Activated CD4-positive, alpha-beta memory T cell treated with anti-CD3 and anti-CD28 coated beads for 36 hours (primary cell): ENCODE measurements around the gene CACNA1C. TPM values are rescaled to one million over a fixed set of nuclear protein-coding genes. Genes with fewer than 3 reads are reported as not detected.
A peak's percentile ranks its signal among the peaks of the same experiment; 100 is the strongest.

ENCODE experiments used
- CTCF ChIA-PET: fragments of 350-600 bp; sonication (Branson Sonifier 250); formaldehyde crosslinking; loops from one replicate; lab custom pipeline; 2021; ENCODE audit warnings: antibody characterized with exemption, inconsistent platforms; lab: Charles Lee
- POLR2A ChIA-PET: fragments of 350-600 bp; sonication (Branson Sonifier 250); formaldehyde crosslinking; loops from one replicate; lab custom pipeline; 2021; ENCODE audit warnings: antibody characterized with exemption; lab: Charles Lee
- DNase-seq: peaks from one replicate; pipeline ENCODE4 v3.0.0-alpha.2; 2020
- H3K27ac Mint-ChIP-seq: one replicate; pipeline ENCODE4 v1.8.0; 2021; ENCODE audit warnings: mixed read lengths
- H3K27me3 Mint-ChIP-seq: one replicate; pipeline ENCODE4 v1.8.0; 2021; ENCODE audit warnings: mixed read lengths
- H3K36me3 Mint-ChIP-seq: one replicate; pipeline ENCODE4 v1.8.0; 2021; ENCODE audit warnings: mixed read lengths
- H3K4me1 Mint-ChIP-seq: one replicate; pipeline ENCODE4 v1.8.0; 2021; ENCODE audit warnings: low read depth, mixed read lengths
- H3K4me3 Mint-ChIP-seq: one replicate; pipeline ENCODE4 v1.8.0; 2021; ENCODE audit warnings: mild to moderate bottlenecking, mixed read lengths
- H3K9me3 Mint-ChIP-seq: one replicate; pipeline ENCODE4 v1.8.0; 2021; ENCODE audit warnings: mixed read lengths
- intact Hi-C: fragments of 100-400 bp; cut with micrococcal nuclease; formaldehyde crosslinking; loops from one replicate; pipeline ENCODE4 v1.15.1; 2023
- total RNA-seq, 2 experiments: library from RNA; stranded (reverse); gene quantifications; one replicate each; pipeline ENCODE4 v1.2.3, GENCODE V29; 2021

Gene CACNA1C
- total RNA-seq, 2 experiments from 2014 or later, result 0.07 to 0.12 TPM

DNA sequence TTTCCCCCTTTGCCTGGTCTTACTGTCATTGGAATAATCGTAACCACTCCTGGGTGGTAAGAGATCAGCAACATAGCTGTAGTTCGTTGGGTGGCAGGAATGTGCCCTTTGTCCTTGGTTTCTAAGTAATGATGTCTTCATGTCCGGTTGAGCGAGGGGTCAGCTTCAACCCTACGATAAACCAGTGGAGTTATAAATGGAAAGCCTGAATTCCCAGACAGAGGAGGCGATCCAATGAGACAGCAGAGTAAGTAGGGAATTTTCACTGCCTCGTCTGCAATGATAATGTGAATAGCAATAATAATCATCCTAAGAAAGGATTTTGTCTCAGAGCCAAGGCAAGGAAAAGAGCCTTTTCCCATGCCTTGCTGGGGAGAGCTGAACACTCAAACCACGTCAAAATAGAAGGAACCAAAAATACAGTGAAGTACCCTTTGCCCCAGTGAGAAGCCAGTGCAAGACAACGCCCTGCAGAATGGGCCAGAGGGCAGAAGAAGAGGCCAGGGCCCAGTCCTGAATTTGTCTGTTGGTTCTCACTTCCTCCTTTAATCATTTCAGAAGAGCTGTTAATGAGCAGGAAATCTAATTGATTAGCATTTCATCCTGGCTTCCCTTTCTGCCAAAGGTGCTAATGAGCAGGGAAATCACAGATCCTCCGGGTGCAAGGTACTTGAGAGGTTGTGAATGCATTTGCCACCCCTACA, 330.7 kb downstream of the CACNA1C start:
- H3K27me3 Mint-ChIP-seq, result peaks cover 22% of the 10 kb centered on the region
- intact Hi-C loops, result no loop called here
- no peak for DNase-seq
- no peak overlapping the region for H3K27ac Mint-ChIP-seq
- CTCF ChIA-PET, result interaction anchor here (0.7 to 1.0 kb wide), 2 partner anchors 9 to 199 kb away, joined by 3 to 4 read pairs; no protein-coding TSS in a partner anchor
- H3K4me3 Mint-ChIP-seq, result no peak overlapping the region
- no peaks in the 10 kb centered on the region for H3K9me3 Mint-ChIP-seq
- no peaks in the 10 kb centered on the region for H3K4me1 Mint-ChIP-seq
- no peaks in the 10 kb centered on the region for H3K36me3 Mint-ChIP-seq
- POLR2A ChIA-PET, result no interaction called here

DNA sequence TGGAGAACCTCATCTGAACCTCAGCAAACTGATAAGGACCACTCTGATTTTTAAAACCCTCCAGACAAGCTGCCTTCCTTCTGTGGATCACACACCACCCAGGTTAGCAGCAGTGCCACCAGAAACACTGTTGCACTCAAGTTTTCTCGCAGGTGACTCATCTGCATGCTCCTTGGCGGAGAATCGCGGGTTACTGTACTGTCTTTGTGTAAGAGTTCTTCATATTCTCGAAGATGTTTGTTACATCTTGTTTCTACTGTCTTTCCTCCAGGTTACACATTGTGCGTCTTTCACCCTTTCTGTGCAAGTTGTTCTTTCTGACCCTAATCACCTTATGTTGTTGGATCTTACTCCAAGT, 331.2 kb downstream of the CACNA1C start:
- H3K27ac Mint-ChIP-seq, result no peak overlapping the region
- peaks cover 20% of the 10 kb centered on the region for H3K27me3 Mint-ChIP-seq
- no peaks in the 10 kb centered on the region for H3K36me3 Mint-ChIP-seq
- ChIA-PET POLR2A (no interaction called here), CTCF (no interaction called here)
- intact Hi-C loops, result no loop called here
- DNase-seq, result no peak
- H3K4me3 Mint-ChIP-seq, result no peak overlapping the region
- H3K9me3 Mint-ChIP-seq, result no peaks in the 10 kb centered on the region
- no peaks in the 10 kb centered on the region for H3K4me1 Mint-ChIP-seq

DNA sequence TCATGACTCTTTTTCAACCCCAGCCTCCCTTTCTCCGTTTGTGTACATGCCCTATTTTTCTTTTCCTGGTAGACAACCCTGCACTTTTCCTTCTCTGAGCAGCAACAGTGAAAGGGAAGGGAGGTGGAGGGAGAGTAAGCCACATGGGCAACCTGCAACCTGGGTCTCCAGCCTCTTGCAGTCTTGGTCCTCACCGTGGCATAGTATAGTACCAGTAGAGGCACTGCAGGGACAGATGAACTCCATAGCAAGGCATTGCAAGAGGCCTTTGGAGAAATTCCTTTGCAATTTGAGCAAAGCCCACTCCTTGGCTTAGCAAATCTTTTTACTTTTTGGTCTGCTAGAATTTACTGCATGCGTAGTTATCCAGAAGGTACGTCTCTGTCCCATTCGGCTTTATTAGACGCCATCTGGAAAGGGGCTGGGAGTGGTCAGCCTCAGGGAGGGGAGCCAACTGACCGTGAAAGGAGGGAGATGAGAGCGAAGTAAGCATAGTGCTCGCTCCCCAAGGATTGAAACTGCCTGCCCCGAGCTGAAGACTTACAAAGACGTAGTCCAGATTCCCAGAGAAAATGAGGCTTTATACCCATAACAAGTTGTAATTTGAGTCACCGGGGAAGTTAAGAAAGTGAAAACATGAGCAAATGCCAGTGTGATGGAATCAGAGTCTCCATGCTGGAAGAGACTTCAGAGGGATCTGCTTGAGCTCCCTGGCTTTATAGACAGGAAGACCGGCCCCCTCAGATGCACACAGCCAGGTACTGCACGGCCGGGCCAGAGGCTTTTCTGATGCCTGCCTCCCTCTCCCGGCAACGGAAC, 332.0 kb downstream of the CACNA1C start:
- ChIA-PET POLR2A (no interaction called here), CTCF (no interaction called here)
- Mint-ChIP-seq H3K27ac (no peak overlapping the region), H3K9me3 (no peaks in the 10 kb centered on the region), H3K4me1 (no peaks in the 10 kb centered on the region), H3K36me3 (no peaks in the 10 kb centered on the region), H3K4me3 (no peak overlapping the region), H3K27me3 (peaks cover 23% of the 10 kb centered on the region)
- intact Hi-C loops, result loop anchor here (5.0 kb wide), 2 partner anchors 198 to 308 kb away; no protein-coding TSS in a partner anchor
- DNase-seq, result no peak

DNA sequence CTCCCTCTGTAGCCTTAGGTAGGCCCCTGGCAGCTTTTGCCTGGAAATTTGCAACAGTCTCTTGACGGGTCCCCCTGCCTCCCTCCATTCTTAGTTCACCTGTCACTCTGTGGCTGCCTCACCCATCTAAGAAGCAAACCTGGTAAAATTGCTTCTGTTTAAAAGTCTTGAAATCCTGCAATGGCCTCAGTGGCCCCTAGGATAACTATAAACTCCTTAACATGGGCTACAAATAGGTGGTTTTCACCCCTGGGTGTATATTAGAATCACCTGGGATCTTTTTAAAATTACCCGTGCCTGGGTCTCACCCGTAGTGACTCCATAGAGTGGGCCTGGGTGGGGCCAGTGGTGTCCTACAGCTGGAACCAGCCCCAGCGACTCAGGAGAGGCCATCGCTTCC, 332.7 kb downstream of the CACNA1C start:
- Mint-ChIP-seq H3K27ac (no peak overlapping the region), H3K9me3 (no peaks in the 10 kb centered on the region), H3K36me3 (no peaks in the 10 kb centered on the region), H3K4me1 (no peaks in the 10 kb centered on the region), H3K4me3 (no peak overlapping the region), H3K27me3 (peaks cover 23% of the 10 kb centered on the region)
- intact Hi-C loops, result loop anchor here (5.0 kb wide), 2 partner anchors 197 to 307 kb away; no protein-coding TSS in a partner anchor
- DNase-seq, result no peak
- POLR2A ChIA-PET, result no interaction called here
- CTCF ChIA-PET, result no interaction called here

DNA sequence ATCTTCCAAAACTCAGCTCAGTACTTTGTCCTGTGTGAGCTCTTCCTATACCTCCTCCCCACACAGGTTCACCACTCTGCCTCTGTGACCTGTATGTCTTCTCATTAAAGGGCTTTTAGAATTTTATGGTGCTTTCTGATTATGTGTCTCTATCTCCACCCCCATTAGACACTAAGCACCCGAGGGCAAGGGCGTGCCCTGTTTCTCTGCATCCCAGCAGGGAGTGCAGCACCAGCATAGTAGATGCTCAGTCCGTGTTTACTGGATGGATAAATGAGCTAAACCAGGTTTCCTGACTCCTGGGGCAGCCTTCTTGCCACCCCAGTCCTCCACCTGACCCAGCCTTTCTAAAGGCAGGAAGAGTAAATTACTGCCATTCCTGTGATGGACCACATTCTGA, 333.8 kb downstream of the CACNA1C start:
- Mint-ChIP-seq H3K36me3 (no peaks in the 10 kb centered on the region), H3K4me3 (no peak overlapping the region), H3K27me3 (peaks cover 23% of the 10 kb centered on the region), H3K9me3 (no peaks in the 10 kb centered on the region), H3K27ac (no peak overlapping the region), H3K4me1 (no peaks in the 10 kb centered on the region)
- intact Hi-C loops, result loop anchor here (5.0 kb wide), 2 partner anchors 196 to 306 kb away; no protein-coding TSS in a partner anchor
- POLR2A ChIA-PET, result no interaction called here
- CTCF ChIA-PET, result interaction anchor here (1.0 to 1.3 kb wide), 2 partner anchors 15 to 197 kb away, joined by 3 read pairs; no protein-coding TSS in a partner anchor
- DNase-seq, result no peak

DNA sequence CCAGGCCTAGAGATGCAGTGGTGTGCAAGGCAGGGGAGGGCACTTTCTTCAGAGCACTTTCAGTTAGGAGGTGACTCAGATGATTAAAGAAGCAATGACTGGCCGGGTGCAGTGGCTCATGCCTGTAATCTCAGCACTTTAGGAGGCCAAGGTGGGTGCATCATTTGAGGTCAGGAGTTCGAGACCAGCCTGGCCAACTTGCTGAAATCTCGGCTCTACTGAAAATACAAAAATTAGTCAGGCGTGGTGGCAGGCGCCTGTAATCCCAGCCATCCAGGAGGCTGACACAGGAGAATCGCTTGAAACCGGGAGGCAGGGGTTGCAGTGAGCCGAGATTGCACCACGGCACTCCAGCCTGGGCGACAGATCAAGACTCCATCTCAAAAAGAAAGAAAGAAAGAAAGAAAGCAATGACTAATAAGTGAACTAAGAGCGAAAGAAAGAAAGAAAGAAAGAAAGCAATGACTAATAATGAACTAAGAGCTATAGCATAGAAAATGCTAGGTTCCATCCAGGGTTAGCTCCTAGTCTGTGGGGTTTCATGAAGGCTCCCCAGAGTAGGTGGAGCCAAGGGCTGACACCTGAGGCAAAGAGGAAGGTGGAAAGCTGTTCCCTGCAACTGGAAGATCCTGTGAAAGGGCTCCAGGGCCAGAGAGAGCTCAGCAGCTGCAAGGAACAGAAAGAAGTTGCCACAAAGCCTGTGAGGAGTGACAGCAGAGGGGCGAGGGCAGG, 334.5 kb downstream of the CACNA1C start:
- Mint-ChIP-seq H3K9me3 (no peaks in the 10 kb centered on the region), H3K27ac (no peak overlapping the region), H3K4me1 (no peaks in the 10 kb centered on the region), H3K4me3 (no peak overlapping the region), H3K27me3 (peaks cover 23% of the 10 kb centered on the region), H3K36me3 (no peaks in the 10 kb centered on the region)
- CTCF ChIA-PET, result interaction anchor here (1.0 to 1.3 kb wide), 2 partner anchors 14 to 196 kb away, joined by 3 read pairs; no protein-coding TSS in a partner anchor
- POLR2A ChIA-PET, result no interaction called here
- intact Hi-C loops, result loop anchor here (1.0 to 5.0 kb wide), 3 partner anchors 29 to 305 kb away; no protein-coding TSS in a partner anchor
- DNase-seq, result peak; percentile 75

DNA sequence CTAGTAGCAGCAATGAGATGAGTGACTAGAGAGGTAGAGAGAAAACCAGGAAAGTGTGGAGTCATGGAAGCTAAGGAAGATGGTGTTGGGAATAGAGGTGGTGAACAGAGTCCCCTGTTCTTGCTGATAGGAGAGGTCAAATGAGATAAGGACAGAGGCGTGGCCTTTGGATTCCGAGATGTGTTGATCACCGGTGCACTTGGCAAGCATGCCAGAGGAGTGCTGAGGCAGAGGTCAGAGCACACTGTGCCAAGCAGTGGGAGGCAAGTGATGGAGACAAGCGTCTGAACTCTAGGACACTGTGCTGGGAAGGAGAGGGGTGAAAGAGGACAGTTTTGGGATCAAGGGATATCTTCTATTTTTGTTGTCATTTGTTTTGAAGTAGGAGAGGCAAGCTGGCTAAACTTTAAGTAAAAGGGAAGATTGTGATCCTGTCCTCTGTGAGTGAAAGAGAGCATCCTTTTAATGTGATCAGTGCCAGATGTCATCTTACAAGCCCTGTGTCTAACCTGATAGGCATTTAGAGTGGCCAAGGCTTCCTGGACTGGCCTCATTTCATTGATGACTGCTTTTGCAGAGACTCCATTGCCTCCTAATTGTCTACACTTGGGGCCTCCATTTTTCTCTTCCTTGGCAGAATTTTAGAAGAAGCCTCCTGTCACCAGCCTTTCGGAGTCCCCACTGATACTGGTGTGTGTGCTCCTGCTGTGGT, 336.4 kb downstream of the CACNA1C start:
- Mint-ChIP-seq H3K9me3 (no peaks in the 10 kb centered on the region), H3K4me3 (no peak overlapping the region), H3K27me3 (peaks cover 13% of the 10 kb centered on the region), H3K36me3 (no peaks in the 10 kb centered on the region), H3K27ac (no peak overlapping the region), H3K4me1 (no peaks in the 10 kb centered on the region)
- intact Hi-C loops, result loop anchor here (5.0 kb wide), 2 partner anchors 193 to 303 kb away; no protein-coding TSS in a partner anchor
- DNase-seq, result no peak
- POLR2A ChIA-PET, result no interaction called here
- CTCF ChIA-PET, result no interaction called here

DNA sequence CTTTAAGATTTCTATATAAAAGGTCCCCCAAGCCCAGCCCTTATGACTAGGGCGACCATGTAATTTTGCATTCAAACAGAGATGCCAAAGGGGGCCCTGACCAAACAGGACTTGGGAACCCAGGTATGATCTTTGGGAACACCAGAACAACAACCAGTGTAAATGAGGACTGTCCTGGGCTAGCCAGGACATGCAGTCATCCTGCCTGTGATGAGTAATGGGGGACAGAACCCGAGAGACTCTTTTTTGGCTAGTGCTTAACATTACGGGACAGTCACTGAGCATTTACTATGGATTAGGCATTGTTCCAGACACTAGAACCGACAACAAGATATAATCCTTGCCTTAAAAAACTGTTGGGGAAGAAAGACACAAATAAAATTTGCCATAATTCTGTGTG, 337.3 kb downstream of the CACNA1C start:
- Mint-ChIP-seq H3K27me3 (peaks cover 6% of the 10 kb centered on the region), H3K4me1 (no peaks in the 10 kb centered on the region), H3K9me3 (no peaks in the 10 kb centered on the region), H3K36me3 (no peaks in the 10 kb centered on the region), H3K4me3 (no peak overlapping the region), H3K27ac (no peak overlapping the region)
- DNase-seq, result no peak
- intact Hi-C loops, result no loop called here
- ChIA-PET POLR2A (no interaction called here), CTCF (no interaction called here)

DNA sequence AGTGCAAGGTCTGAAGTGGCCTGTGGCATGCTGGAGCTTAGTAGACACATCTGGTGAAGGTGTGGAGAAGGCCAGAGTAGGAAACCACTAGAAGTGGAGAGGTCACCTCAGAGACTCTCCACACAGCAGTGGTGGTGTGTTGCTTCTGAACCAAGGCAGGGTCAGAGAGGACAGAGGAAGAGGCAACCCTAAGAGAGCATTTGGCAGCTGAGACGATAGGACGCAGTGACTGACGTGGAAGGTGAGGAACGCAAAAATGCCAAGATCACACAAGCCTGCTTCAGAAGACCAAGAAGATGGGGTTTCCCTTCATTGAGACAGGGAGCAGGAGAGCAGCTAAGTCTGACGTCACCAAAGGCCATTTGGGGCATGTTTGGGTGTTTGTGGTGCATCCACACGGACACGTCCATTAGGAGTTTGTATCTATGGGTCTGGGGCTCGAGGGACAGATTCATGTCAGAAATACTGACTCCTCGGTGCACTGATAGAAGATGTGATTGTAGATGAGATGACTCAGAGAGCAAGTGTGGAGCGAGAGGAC, 338.1 kb downstream of the CACNA1C start:
- Mint-ChIP-seq H3K27ac (no peak overlapping the region), H3K4me1 (no peaks in the 10 kb centered on the region), H3K4me3 (no peak overlapping the region), H3K36me3 (no peaks in the 10 kb centered on the region), H3K27me3 (peaks cover 3% of the 10 kb centered on the region), H3K9me3 (no peaks in the 10 kb centered on the region)
- DNase-seq, result no peak
- POLR2A ChIA-PET, result no interaction called here
- CTCF ChIA-PET, result no interaction called here
- intact Hi-C loops, result no loop called here

DNA sequence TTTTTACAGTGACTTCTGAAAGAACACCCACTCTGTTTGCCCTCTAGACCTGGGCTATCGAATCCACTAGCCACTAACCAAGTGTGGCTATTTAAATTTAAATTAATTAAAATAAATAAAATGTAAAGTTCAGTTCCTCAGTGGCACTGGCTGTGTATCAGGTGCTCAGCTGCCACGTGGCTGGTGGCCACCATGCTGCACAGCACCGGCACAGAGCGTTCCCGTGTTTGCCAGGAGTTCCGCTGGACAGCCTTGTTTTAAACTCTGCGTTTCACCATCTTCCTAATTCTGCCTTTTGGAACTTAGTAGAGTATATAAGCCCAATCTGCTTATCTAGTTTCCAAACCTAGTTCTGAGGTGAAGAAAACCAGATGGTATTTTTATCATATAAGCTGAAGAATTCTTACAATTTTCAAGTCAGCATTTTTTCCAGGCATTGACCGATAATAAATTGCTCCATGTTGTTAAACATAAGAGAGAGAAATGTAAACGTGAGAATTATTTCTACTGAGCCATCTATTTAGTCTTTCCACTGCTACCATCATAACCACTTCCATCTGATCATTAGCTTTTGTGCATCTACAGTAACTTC, 339.0 kb downstream of the CACNA1C start:
- no peaks in the 10 kb centered on the region for H3K4me1 Mint-ChIP-seq
- ChIA-PET CTCF (interaction anchor here (0.9 to 1.1 kb wide), 2 partner anchors 9 to 10 kb away, joined by 4 to 5 read pairs; no protein-coding TSS in a partner anchor), POLR2A (no interaction called here)
- no peak overlapping the region for H3K4me3 Mint-ChIP-seq
- intact Hi-C loops, result no loop called here
- H3K27me3 Mint-ChIP-seq, result peaks cover 3% of the 10 kb centered on the region
- no peak for DNase-seq
- H3K27ac Mint-ChIP-seq, result no peak overlapping the region
- H3K36me3 Mint-ChIP-seq, result no peaks in the 10 kb centered on the region
- no peaks in the 10 kb centered on the region for H3K9me3 Mint-ChIP-seq

DNA sequence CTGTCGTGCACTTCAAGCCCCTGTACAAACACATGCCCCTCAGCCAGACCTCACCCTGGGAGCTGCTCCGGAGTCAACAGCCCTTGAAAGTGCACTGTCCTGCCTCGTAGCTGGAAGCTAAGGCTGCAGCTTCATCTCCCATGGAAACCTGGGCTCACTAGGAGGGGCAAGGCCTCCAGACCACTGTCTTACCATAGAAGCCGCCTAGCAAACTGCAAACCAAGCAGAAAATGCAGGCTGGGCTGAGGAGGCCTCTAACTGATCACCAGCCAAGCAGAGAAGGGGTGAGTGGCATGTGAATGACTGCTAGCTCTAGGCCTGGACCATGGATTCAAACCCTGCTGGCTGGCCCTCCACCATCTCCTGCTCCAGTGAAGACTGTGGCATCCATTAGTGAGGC, 340.2 kb downstream of the CACNA1C start:
- ChIA-PET POLR2A (no interaction called here), CTCF (interaction anchor here (1.1 kb wide), 1 partner anchor 8 kb away, joined by 5 read pairs; no protein-coding TSS in a partner anchor)
- no peak overlapping the region for H3K27ac Mint-ChIP-seq
- H3K9me3 Mint-ChIP-seq, result no peaks in the 10 kb centered on the region
- H3K4me3 Mint-ChIP-seq, result no peak overlapping the region
- H3K4me1 Mint-ChIP-seq, result no peaks in the 10 kb centered on the region
- no peak for DNase-seq
- H3K36me3 Mint-ChIP-seq, result no peaks in the 10 kb centered on the region
- H3K27me3 Mint-ChIP-seq, result peaks cover 3% of the 10 kb centered on the region
- intact Hi-C loops, result no loop called here
